ENCODE data around the gene OR2B2. TPM values are rescaled to one million over a fixed set of nuclear protein-coding genes. Genes with fewer than 3 reads are reported as not detected.
"Not testable (repeated sequence)": the region's sequence is repeated elsewhere in the genome, so short reads cannot be mapped to it uniquely, and the experiment has no call there.

The OR2B2 gene
- total RNA-seq, 2 donors from 2014 or later: not detected

GRCh38 chr6:27908017-27908416 lies 4.2 kb downstream of the OR2B2 start:
- TF ChIP-seq CTCF (IDR thresholded peaks at IDR 0.05): no peak
- no peak for TF ChIP-seq POLR2AphosphoS5 (IDR thresholded peaks at IDR 0.05)
- no peak for TF ChIP-seq POLR2A (IDR thresholded peaks at IDR 0.05)
- WGBS: 59% methylated on average over 1 of the region's 1 CpG
- Histone ChIP-seq H3K4me3 (no peak overlapping the region), H3K9me3 (no peaks in the 10 kb centered on the region), H3K4me1 (replicated peaks) (no peaks in the 10 kb centered on the region), H3K27ac (no peak overlapping the region), H3K27me3 (replicated peaks; ENCODE audit: insufficient read depth) (no peaks in the 10 kb centered on the region), H3K36me3 (no peaks in the 10 kb centered on the region)
- intact Hi-C loops (cut with DNase I): no loop called here
- DNase-seq (ENCODE audit: low spot score): no peak

- Histone ChIP-seq H3K36me3 (no peaks in the 10 kb centered on the region), H3K9me3 (no peaks in the 10 kb centered on the region), H3K27ac (peak overlapping the region; percentile 61 to 79), H3K4me3 (peak overlapping the region; percentile 40), H3K27me3 (replicated peaks; ENCODE audit: insufficient read depth) (no peaks in the 10 kb centered on the region), H3K4me1 (replicated peaks) (no peaks in the 10 kb centered on the region)
- WGBS: 14% methylated on average over 38 of the region's 38 CpGs
- no peak for TF ChIP-seq CTCF (IDR thresholded peaks at IDR 0.05)
- peak; percentile 81 for TF ChIP-seq POLR2AphosphoS5 (IDR thresholded peaks at IDR 0.05)
- intact Hi-C loops (cut with DNase I): loop anchor here (2.0 kb wide), 2 partner anchors 384 to 424 kb away; no protein-coding TSS in a partner anchor
- DNase-seq (ENCODE audit: low spot score): peak; percentile 79
Observed at GRCh38 chr6:27902335-27903314, 9.6 kb downstream of the OR2B2 start.

GRCh38 chr6:27901801-27902200 lies 10.4 kb downstream of the OR2B2 start:
- H3K4me1 ChIP-seq (replicated peaks): no peaks in the 10 kb centered on the region
- no peak for TF ChIP-seq POLR2A (IDR thresholded peaks at IDR 0.05)
- no peak for TF ChIP-seq POLR2AphosphoS5 (IDR thresholded peaks at IDR 0.05)
- TF ChIP-seq CTCF (IDR thresholded peaks at IDR 0.05): no peak
- H3K4me3 ChIP-seq: no peak overlapping the region
- H3K9me3 ChIP-seq: no peaks in the 10 kb centered on the region
- WGBS: 74% methylated on average over 8 of the region's 8 CpGs
- DNase-seq (ENCODE audit: low spot score): no peak
- no peaks in the 10 kb centered on the region for H3K36me3 ChIP-seq
- H3K27me3 ChIP-seq (replicated peaks; ENCODE audit: insufficient read depth): no peaks in the 10 kb centered on the region
- no peak overlapping the region for H3K27ac ChIP-seq
- intact Hi-C loops (cut with DNase I): loop anchor here (2.0 kb wide), 2 partner anchors 383 to 423 kb away; no protein-coding TSS in a partner anchor

- H3K9me3 ChIP-seq; H3K36me3 ChIP-seq; H3K4me1 ChIP-seq (replicated peaks); H3K27ac ChIP-seq; H3K4me3 ChIP-seq; intact Hi-C loops (cut with DNase I); H3K27me3 ChIP-seq (replicated peaks; ENCODE audit: insufficient read depth); DNase-seq (ENCODE audit: low spot score): not testable (repeated sequence)
- WGBS: 72% methylated on average over 7 of the region's 7 CpGs
Observed at GRCh38 chr6:27900197-27900596, 12.0 kb downstream of the OR2B2 start.

- Histone ChIP-seq H3K27me3 (replicated peaks; ENCODE audit: insufficient read depth) (no peaks in the 10 kb centered on the region), H3K27ac (no peak overlapping the region), H3K9me3 (no peaks in the 10 kb centered on the region), H3K36me3 (no peaks in the 10 kb centered on the region), H3K4me3 (no peak overlapping the region), H3K4me1 (replicated peaks) (no peaks in the 10 kb centered on the region)
- intact Hi-C loops (cut with DNase I): loop anchor here (5.0 to 10.0 kb wide), 2 partner anchors 127 to 1085 kb away; no protein-coding TSS in a partner anchor
- no peak for DNase-seq (ENCODE audit: low spot score)
- TF ChIP-seq CTCF (IDR thresholded peaks at IDR 0.05) (no peak), POLR2AphosphoS5 (IDR thresholded peaks at IDR 0.05) (no peak), POLR2A (IDR thresholded peaks at IDR 0.05) (no peak)
Observed at GRCh38 chr6:27899543-27899942, 12.7 kb downstream of the OR2B2 start.

Data from prostate gland (tissue), 2 donors.